Hematopoietic multipotent progenitor cell (in vitro differentiated cells): Measurements from ENCODE around the gene NEUROG1. TPM values are rescaled to one million over a fixed set of nuclear protein-coding genes. Genes with fewer than 3 reads are reported as not detected.

Experiments
- DNase-seq, 3 donors: peaks; one replicate each; pipeline ENCODE4 v3.0.0-alpha.2; 2011 to 2015; ENCODE audit warnings: low read depth in 2 of 3, low spot score in 2 of 3
- total RNA-seq: library from RNA; depleted of rRNA; stranded (reverse); fragments of >200 nt; gene quantifications from one replicate; pipeline ENCODE4 v1.2.3, GENCODE V29; 2012

Gene NEUROG1, protein sequence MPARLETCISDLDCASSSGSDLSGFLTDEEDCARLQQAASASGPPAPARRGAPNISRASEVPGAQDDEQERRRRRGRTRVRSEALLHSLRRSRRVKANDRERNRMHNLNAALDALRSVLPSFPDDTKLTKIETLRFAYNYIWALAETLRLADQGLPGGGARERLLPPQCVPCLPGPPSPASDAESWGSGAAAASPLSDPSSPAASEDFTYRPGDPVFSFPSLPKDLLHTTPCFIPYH
- total RNA-seq = not detected

DNA sequence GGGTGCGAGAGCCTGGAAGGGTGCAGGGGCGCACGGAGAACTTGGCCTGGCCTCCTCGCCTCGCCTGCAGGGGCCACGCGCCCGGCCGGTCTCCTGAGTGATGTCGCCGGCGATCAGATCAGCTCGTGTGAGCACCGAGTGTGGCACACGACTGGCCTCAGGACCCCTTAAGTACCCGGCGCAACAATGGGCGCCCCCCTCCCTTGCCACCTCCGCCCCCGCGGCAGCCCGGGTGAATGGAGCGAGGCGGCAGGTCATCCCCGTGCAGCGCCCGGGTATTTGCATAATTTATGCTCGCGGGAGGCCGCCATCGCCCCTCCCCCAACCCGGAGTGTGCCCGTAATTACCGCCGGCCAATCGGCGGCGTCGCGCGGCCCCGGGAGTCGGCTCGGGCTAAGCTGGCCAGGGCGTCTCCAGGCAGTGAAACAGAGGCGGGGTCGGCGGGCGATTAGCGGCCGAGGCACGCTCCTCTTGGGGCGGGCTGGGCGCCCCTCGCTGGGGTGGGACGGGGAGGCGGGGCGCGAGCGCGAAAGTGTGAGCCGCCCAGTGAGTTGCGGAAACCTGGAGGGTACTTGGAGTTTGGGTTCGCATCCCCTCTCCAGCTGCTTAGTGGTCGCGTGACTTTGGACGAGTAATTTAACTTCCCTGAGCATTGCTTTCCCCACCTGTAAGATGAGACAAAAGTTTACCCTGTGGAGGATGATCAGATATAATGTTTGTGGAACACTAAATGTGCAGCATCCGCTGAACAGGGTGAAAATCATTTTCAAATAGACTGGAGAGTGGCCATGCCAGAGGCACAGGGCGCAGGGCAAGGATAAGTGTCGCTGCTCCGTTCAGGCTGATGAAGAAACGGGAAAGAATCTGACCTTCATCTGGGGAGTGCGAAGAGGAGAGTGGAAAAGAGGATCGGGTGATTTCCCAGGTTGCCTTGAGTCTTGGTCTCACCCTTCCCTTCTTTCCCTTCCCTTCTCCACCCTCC, at the start of gene NEUROG1:
TSS of gene NEUROG1 (minus strand) at position 145 of the 982 bp plus-strand sequence. CDS start 274 bp downstream, outside the sequence.
- DNase-seq = no peak

DNA sequence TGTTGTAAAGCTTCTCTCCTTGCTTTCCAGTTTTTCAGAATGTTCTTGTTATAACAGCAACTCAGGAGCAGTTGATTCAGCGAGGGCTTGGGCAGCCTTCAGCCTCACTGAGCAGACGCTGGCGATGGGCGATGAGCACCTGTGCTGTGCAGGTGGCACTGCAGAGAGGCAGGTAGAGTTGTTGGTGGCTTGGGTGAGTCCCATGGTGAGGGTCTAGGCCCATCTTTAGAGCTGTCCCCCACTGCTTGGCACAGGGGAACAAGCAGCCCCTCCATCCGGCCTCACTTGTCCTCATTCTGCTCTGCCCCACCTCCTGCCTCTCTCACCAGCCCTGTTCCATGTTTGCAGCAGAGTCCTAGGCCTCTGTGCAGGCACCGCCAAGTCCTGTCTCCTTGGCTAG, 49.2 kb upstream of the NEUROG1 start:
- no peak for DNase-seq

DNA sequence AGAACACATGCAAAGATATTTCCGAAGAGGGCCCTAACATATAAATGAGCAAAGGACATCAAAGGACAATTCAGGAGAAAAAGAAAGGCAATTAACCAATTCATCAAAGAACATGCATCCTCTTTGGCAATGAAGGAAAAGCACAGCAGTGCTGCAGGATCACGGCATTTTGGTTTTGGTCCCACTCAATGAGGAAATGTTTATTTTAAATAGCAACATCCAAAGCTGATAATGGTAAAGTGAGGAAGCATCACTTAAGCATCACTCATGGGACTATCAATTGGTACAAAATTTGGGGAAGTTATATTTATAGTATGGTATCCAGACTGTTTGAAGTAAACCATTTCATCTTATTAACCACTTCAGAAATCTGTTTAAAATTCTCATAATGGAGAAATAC, 48.5 kb upstream of the NEUROG1 start:
- no peak for DNase-seq

DNA sequence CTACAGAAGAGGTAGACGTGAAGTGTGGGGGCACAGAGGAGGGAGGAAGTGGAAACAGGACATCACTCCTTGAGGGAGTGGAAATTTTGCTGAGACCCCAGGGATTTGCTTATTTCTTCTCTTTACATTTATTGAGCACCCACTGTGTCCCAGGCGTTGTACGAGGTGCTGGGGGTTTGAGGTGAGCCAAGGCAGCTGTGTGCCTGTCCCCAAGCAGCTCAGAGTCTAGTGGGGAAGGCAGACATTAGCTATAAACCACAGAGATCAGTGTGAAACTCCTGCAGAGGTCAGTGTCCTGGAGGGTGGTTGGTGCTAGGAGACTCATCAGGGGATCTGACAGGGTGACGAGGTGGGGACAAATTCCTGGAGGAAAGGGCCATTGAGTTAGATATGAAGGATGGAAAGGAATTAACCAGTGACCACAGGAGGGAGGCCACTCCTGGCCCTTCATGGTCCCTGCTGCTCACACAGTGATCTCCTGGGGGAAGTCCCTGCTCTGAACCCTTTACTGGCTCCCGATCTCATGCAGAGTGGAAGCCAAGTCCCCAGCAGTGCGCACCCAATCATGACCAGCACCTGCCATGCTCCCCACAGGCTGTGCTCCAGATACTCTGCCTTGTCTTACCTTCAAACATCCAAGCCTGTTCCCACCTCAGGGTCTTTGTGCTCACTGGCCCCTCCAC, 46.5 kb upstream of the NEUROG1 start:
- no peak for DNase-seq

DNA sequence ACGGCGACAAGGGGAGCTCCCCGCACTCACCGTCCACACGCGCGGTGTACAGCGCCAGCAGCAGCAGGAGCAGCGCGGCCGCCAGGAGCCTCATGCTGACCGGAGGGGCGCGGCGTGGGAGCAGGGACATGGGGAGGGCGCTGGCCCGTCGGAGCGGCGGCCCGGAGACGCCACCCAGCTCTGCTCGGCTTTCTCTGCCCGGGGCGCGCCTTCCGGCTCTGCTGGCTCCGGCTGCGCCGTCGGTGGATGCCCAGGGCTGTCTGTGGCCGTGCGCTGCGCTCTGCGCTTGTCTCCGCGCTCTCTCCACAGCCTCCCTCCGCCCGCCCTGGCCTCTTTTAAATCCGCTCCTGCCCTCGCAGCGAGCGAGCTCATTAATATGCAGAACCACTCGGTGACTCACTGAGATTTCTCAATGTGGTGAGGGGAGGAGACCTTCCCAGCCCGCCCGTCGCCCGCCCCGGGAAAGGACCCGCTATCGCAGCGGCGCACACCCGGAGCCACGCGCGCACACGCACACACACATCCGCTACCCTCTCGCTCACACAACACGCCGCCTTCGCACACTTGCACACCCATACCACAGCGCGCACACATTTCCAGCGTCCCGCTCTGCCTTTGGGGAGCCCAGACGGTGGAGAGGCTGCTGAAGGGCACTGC, 43.0 kb upstream of the NEUROG1 start, which contains the start of gene CXCL14:
TSS of gene CXCL14 (minus strand) at position 307 of the 657 bp plus-strand sequence. CDS start at position 94, 213 bp downstream.
- peak in 2 of 3 donors; percentile 62 to 78 for DNase-seq

DNA sequence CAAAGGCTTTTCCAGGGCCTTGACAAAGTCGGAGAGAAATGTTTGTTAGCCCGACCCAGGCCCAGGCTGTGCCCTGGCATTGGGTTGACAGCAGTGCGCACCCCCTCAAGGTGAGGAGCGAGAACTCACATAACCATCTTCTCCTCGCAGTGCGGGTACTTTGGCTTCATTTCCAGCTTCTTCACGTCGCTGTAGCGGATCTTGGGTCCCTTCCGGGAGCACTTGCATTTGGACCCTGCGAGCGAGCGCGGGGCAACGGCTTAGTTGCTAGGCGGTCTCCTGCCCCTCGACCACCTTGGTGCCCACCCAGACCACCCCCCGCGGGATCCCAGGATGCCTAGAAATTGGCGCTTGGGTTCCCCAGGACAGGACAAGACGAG, 42.5 kb upstream of the NEUROG1 start:
- DNase-seq = no peak

DNA sequence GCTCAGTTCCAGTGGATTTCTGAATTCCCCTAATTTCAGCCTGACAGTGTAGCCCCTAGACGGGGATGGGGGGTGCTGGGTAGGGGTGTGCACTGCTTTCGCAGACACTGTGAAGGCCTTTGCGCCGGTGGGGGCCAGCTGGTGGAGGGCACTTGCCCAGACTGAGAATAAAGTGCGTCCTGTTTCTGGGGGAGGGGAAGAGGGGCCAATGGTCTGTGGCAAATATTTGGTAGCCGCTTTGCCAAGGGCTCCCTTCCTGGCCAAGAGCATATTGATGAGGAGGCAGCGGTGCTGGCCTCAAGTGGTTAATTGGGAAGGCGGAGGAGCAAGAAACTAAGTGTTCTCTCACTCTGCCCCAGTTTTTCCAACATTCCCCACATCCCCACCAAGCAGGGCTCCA, 41.7 kb upstream of the NEUROG1 start:
- no peak for DNase-seq

DNA sequence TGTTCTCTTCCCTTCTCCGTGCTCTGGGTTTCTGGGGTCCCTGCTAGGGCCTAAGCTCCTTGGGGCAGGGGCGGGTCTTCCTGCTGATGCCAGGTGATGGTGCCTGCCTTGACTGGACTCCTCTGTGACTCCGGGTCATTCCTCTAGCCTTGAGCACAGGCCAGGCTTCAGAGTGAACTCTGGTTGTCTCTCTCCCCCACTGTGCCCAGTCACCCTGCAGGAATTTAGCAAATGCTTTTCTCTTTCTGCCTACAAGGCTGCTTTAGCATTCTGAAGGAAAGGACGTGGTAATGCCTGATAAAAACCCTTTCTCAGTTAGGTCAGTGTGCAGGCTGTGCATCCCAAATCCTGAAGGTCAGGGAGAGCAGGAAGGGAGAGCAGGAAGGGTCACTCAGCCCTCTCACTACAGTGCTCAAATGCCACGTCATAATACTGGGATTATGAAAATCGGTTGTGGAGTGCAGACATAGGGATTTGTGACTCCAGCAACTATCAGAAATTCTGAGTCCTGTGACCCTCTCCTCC, 40.4 kb upstream of the NEUROG1 start:
- no peak for DNase-seq

DNA sequence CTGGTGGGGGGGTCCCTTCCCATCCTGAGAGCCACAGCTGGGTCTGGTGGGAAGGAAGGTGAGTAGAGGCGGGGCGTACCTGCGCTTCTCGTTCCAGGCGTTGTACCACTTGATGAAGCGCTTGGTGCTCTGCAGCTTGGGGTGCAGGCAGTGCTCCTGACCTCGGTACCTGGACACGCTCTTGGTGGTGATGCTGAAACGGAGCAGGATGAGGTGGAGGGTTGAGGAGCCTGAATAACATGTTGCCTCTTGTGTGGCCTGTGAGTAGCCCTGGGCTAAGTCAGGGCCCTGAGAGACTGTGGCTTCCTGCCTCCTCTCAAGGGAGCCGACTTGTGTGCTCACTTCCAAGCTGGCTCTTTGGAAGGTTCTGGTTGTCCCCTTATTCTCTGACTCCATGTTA, 38.7 kb upstream of the NEUROG1 start:
- DNase-seq = no peak

DNA sequence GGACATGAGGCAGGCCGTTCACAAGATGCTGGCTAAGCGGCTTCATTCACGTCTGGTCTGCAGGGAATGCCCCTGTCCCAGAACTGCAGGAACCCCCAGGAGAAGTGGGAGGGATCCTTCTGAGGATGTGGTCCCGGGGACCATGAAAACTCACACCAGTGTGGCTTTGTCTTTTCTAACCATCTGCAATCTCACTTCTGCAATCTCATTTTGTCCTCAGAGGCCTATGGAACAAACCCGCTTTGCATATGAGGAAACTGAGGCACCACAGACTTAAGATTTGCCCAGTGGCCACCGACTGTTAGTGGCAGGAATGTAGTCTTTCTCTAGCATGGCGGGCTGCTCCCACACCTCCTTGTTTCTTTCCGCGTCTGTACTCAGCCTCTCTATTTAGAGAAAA, 36.1 kb upstream of the NEUROG1 start:
- DNase-seq = no peak

DNA sequence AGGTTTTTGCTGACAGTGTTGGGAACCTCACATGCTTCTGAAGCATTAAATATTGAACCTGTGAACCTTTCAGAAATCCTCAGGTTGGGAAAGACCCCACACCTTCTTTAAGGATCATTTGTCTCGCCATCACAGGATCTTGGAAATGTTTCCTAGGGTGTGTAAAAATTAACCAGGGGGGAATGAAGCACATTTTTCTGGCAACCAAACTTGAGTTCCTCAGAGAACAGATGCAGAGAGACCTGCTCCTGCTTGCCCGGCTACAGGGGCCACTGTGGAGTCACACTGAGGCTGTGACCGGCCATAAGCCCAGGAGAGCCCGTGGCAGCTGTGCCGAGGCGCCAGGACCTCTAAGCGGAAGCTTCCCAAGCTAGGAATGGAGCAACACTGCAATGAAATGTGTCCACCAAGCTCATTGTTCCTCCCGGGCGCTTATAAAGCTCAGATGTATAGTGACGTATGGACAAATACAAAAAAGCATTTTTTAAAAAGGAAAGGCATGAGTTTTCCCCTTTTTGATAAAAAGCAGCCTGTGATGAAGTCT, 35.4 kb upstream of the NEUROG1 start:
- DNase-seq = no peak

DNA sequence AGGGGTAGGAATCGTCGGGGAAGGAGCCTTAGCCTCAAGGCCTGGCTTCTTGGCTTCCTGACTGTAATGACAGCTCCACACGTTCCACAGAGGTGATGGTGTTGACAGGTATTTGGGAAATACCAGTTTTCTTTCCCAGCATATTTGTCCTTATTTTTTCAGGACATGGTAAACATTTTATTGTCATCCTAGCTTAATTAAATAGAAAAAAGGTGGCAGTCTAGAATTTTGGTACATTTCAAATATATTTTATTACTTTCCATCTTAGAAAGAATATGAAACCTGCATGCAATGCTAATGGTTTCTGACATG, 34.6 kb upstream of the NEUROG1 start:
- no peak for DNase-seq

DNA sequence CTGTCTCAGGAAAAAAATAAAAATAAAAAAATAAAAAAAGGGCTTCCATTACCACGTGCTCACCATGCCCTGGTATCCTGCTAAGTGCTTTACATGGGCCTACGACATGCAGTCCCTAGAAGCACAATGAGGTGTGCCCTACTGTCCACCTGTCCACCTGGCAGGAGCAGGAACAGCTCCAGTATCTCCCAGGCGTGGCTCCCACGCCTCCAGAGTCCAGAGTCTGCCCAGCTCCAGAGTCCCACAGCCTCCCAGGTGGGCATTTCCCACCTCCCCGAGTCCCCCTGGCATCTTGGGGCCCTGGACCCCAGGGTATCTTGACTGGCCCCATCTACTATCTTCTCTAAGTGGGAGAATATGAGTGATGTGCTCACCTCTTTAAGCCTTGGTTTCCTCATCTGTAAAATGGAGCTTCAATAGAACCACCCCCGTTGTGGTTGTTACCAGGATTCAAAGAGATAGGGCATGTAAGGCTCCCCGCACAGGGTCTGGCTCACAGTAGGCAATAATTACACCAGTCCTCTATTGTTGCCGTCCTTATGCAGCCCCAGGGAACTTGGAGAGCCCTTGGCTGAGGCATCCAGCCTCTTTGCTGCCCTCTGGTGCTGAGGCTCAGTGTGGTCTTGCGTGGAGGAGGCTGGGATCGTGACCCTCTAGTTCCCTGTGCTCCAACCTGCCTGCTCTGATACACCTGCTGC, 34.1 kb upstream of the NEUROG1 start:
- peak in 2 of 3 donors; percentile 41 to 52 for DNase-seq

DNA sequence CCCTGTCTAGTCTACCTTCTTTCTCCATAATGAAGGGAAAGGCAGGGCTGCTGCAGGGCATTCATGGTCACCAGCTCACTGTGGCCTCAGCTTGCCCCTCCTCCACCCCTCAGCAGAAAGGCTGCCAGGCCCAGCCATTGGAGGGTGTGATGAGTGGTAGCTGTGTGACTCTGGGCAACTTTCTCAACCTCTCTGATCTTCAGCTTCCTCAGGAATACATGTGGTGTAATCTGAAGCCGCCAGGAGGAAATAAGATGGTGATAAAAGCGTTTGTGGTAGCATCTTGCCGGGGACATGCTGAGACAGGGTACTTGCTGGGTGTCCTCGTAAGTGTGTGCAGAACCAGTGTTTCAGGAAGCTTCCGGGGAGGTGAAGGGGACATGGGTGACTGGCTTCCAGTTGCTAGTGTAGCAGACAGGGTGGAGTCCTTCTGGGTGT, 33.2 kb upstream of the NEUROG1 start:
- no peak for DNase-seq

DNA sequence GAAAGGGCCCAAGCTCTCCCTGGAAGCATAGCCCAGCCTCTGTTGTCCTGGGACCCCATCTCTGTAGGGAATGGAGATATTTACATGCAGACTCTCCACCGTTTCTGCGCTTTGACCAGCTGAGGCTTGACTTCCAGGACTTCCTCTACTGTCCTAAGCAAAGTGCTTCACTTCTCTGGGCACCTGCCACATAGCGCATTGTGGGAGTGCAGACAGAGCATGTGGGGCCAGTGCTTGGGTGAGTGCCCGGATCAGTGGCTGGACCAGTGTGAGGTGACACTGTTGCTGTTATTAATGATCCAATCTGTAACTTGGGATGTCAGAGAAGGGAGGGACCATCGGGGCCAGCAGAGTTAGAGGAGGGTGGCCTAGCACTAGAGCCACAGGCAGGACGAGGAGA, 32.5 kb upstream of the NEUROG1 start:
- DNase-seq = no peak

DNA sequence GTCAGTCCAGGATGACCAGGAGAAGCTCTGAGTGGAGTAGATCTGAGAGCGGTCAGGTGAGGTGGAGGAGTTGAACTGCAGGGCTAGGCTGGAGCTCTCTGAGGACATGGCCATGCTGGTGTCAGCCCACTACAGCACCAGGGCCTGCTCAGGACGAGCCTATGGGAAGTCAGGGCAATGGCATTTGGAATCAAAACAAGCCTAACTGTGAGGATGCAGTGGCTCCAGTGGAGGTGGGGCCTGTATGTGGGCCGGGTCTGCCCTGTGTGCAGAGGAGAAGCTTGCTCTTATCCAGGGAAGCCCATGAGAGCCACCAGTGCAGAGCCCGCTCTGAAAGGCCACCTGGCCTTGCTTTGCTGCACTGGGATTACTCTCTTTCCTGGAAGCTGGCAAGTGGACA, 31.9 kb upstream of the NEUROG1 start:
- no peak for DNase-seq

DNA sequence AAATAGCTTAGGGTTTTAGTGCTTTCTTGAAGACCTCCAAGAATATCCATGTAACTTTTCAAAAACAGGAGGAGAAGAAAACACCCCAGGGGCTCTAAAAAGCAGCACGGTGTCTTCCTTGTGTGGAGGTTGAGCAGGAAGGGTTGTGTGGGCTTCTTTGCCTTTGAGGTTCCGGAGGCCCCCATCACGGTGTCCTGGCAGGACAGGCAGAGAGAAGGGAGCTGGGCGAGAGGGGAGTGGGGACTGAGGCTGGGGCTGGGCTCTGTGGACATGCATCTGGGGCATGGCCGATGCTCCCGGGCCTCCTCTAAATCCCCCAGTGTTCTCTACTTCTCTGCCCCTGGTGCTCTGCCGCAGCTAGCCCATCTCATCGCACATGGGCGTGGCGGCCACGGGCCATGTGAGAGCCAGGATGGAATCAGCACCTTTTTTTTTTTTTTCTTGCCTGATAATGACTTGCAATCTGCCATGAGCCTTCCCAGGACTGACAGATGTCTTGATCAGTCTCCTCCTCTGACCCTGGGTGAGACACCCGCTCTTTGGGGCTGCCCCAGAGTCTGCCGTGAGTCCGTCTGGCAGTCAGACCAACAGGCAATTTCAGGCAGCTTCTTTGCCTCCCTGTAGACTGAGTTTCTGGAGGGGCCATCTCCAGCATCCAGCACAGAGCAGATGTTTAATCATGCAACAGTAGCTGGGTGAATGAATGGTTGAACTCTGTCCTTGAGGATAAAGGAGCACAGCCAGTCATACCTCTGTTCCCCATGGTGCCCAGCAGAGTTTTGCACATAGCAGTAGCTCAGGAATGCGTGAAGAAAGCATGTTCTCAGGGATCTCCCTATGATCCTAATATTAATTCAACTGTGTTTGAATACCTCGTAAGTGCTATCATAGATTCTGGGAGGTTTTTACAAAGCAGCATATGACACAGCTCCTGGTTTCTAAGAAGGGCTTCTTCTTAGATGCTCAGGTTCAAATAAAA, 30.9 kb upstream of the NEUROG1 start:
- no peak for DNase-seq

DNA sequence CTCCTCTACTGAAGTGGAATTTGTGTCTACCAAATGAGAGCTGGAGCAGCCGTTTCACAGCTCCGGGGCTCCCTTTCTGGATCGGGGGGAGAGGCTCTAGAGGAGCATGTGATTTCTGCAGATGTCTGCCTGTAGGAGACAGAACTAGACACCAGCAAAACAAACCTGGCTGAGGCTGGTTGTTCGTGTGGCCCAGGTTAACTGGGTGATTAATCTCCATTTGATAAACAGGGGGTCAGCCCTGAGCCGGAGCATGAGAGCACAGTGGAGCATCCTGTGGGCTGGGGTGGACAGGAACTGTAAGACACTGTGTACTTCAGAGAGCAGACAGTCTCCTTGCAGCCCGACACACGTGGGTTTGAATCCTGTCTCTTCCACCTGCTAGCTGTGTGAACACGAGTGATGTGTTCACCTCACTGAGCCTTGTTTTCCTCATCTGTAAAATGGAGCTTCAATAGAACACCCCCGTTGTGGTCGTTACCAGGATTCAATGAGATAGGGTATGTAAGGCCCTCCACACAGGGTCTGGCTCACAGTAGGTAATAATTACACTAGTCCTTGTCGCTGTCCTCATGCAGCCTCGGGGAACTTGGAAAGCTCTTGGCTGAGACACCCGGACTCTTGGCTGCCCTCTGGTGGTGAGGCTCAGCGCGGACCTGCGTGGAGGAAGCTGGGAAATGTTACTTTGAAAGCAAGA, 30.1 kb upstream of the NEUROG1 start:
- peak; percentile 16 to 78 (median 64) for DNase-seq
